B cell (primary cell): ENCODE measurements around the gene TRPV6. TPM values are rescaled to one million over a fixed set of nuclear protein-coding genes. Genes with fewer than 3 reads are reported as not detected.

Experiments used
- ATAC-seq: fragments of 200-7000 bp; cut with Tn5 transposase; one replicate; pipeline ENCODE4 v1.10.0; 2021; ENCODE audit warnings: low read depth, mild to moderate bottlenecking, moderate number of reproducible peaks, moderate library complexity
- CTCF ChIA-PET: fragments of 350-600 bp; sonication (Branson Sonifier 250); formaldehyde crosslinking; loops from one replicate; lab custom pipeline; 2021; ENCODE audit warnings: antibody characterized with exemption, inconsistent platforms; lab: Charles Lee
- POLR2A ChIA-PET: fragments of 350-600 bp; sonication (Branson Sonifier 250); formaldehyde crosslinking; loops from one replicate; lab custom pipeline; 2021; ENCODE audit warnings: antibody characterized with exemption; lab: Charles Lee
- DNase-seq: peaks from one replicate; pipeline ENCODE4 v3.0.0; 2013
- H2AFZ ChIP-seq: 2 replicates; pipeline ENCODE4 v1.6.1; 2012; ENCODE audit warnings: mild to moderate bottlenecking, low read depth, low read length; ENCODE audit not compliant: insufficient read depth, poor library complexity, severe bottlenecking
- H3K27ac ChIP-seq, 2 donors: 1 replicate in 1 of 2; 2 replicates in 1 of 2; pipeline ENCODE4 v1.5.1; 2012 to 2013; ENCODE audit warnings: low read length in 2 of 2, mild to moderate bottlenecking in 2 of 2, moderate library complexity in 1 of 2
- H3K27me3 ChIP-seq, 4 experiments: fragments of 200-600 bp in 1 of 4; sonication (generic) in 1 of 4; replicated peaks in 1 of 4; 1 replicate in 2 of 4; 2 replicates in 2 of 4; pipeline versions ENCODE4 v1.6.1 to v1.7.0; 2013 to 2016; ENCODE audit warnings: low read length in 3 of 4, mild to moderate bottlenecking in 2 of 4, mixed read lengths in 1 of 4, moderate library complexity in 1 of 4; ENCODE audit not compliant: insufficient read depth in 4 of 4, control insufficient read depth in 3 of 4; ENCODE audit errors: control extremely low read depth in 1 of 4
- H3K36me3 ChIP-seq, 2 experiments: replicated peaks in 1 of 2; 1 replicate in 1 of 2; 2 replicates in 1 of 2; pipeline versions ENCODE4 v1.6.1 to v1.7.1; 2013; ENCODE audit warnings: low read length in 1 of 2; ENCODE audit not compliant: insufficient read depth in 2 of 2, control insufficient read depth in 1 of 2; ENCODE audit errors: control extremely low read depth in 1 of 2, extremely low read depth in 1 of 2
- H3K4me1 ChIP-seq, 2 donors: fragments of 200-600 bp in 1 of 2; sonication (generic) in 1 of 2; 1 replicate in 1 of 2; 2 replicates in 1 of 2; pipeline versions ENCODE4 v1.5.1 to v1.6.1; 2013 to 2017; ENCODE audit warnings: low read length in 2 of 2; ENCODE audit not compliant: control insufficient read depth in 2 of 2, insufficient read depth in 2 of 2
- H3K4me2 ChIP-seq: replicated peaks from 2 replicates; pipeline ENCODE3; 2012; ENCODE audit warnings: mild to moderate bottlenecking, low read depth, low read length; ENCODE audit not compliant: poor library complexity, severe bottlenecking
- H3K4me3 ChIP-seq, 5 experiments: fragments of 200-600 bp in 1 of 5; sonication (generic) in 1 of 5; 1 replicate in 3 of 5; 2 replicates in 2 of 5; pipeline versions ENCODE4 v1.5.1 to v1.7.0; 2011 to 2016; ENCODE audit warnings: low read length in 4 of 5, mild to moderate bottlenecking in 4 of 5, low read depth in 2 of 5, control low read depth in 1 of 5, moderate library complexity in 1 of 5; ENCODE audit not compliant: insufficient read depth in 1 of 5; ENCODE audit errors: control extremely low read depth in 1 of 5, extremely low read depth in 1 of 5
- H3K79me2 ChIP-seq: fragments of 200-600 bp; sonication (generic); one replicate; pipeline ENCODE4 v1.6.0; 2016; ENCODE audit warnings: low read length; ENCODE audit not compliant: control insufficient read depth, insufficient read depth
- H3K9ac ChIP-seq: fragments of 200-600 bp; sonication (generic); 2 replicates; pipeline ENCODE4 v1.6.1; 2017; ENCODE audit warnings: mild to moderate bottlenecking, low read length, moderate library complexity
- H3K9me3 ChIP-seq, 3 donors: one replicate each; pipeline versions ENCODE4 v1.6.1 to v1.7.1; 2013; ENCODE audit warnings: low read length in 2 of 3; ENCODE audit not compliant: control insufficient read depth in 2 of 3, insufficient read depth in 1 of 3; ENCODE audit errors: control extremely low read depth in 1 of 3
- H4K20me1 ChIP-seq: 2 replicates; pipeline ENCODE4 v1.6.0; 2012; ENCODE audit warnings: mild to moderate bottlenecking, low read length; ENCODE audit not compliant: insufficient read depth, control insufficient read depth, poor library complexity, severe bottlenecking
- H3K27ac Mint-ChIP-seq: one replicate; pipeline ENCODE4 v1.8.0; 2021; ENCODE audit warnings: mixed read lengths
- H3K27me3 Mint-ChIP-seq: one replicate; pipeline ENCODE4 v1.8.0; 2021; ENCODE audit warnings: mixed read lengths
- H3K4me1 Mint-ChIP-seq: one replicate; pipeline ENCODE4 v1.8.0; 2021; ENCODE audit warnings: mixed read lengths
- H3K4me3 Mint-ChIP-seq: one replicate; pipeline ENCODE4 v1.8.0; 2021; ENCODE audit warnings: mixed read lengths
- H3K9me3 Mint-ChIP-seq: one replicate; pipeline ENCODE4 v1.8.0; 2022; ENCODE audit warnings: mixed read lengths; ENCODE audit not compliant: insufficient read depth
- EZH2 ChIP-seq: IDR thresholded peaks from 2 replicates; pipeline ENCODE4 v1.6.1; 2012; ENCODE audit warnings: borderline replicate concordance, low read depth, mild to moderate bottlenecking, moderate library complexity, low read length; ENCODE audit not compliant: insufficient read depth, poor library complexity, severe bottlenecking
- WGBS: methylation state at CpG from one replicate; pipeline ENCODE4 v1.1.5; 2013; ENCODE audit warnings: missing lambda C conversion rate; ENCODE audit not compliant: insufficient coverage; 5-methylcytosine and 5-hydroxymethylcytosine counted together
- intact Hi-C: fragments of 100-400 bp; cut with micrococcal nuclease; formaldehyde crosslinking; loops from one replicate; pipeline ENCODE4 v1.10.0; 2022
- polyA plus RNA-seq: library from polyadenylated mRNA; depleted of rRNA; stranded (reverse); fragments of >200 nt; gene quantifications from 2 replicates; pipeline ENCODE4 v1.2.3, GENCODE V29; 2012
- total RNA-seq, 2 donors: library from RNA; stranded (reverse); fragments of 120-200 nt in 1 of 2; gene quantifications; 1 replicate in 1 of 2; 2 replicates in 1 of 2; pipeline versions ENCODE4 v1.2.3 to v1.2.4, GENCODE V29; 2013 to 2022
- TF ChIP-seq, protein P1 (sequence below): fragments of 200-600 bp; IDR thresholded peaks from one replicate; pipeline ENCODE4 v1.8.0; 2022; ENCODE audit warnings: antibody characterized with exemption, mild to moderate bottlenecking

Gene TRPV6
- total and polyA plus RNA-seq, 2 donors (not counting 1 experiment from before 2014, with no cell fraction given) = not detected

DNA sequence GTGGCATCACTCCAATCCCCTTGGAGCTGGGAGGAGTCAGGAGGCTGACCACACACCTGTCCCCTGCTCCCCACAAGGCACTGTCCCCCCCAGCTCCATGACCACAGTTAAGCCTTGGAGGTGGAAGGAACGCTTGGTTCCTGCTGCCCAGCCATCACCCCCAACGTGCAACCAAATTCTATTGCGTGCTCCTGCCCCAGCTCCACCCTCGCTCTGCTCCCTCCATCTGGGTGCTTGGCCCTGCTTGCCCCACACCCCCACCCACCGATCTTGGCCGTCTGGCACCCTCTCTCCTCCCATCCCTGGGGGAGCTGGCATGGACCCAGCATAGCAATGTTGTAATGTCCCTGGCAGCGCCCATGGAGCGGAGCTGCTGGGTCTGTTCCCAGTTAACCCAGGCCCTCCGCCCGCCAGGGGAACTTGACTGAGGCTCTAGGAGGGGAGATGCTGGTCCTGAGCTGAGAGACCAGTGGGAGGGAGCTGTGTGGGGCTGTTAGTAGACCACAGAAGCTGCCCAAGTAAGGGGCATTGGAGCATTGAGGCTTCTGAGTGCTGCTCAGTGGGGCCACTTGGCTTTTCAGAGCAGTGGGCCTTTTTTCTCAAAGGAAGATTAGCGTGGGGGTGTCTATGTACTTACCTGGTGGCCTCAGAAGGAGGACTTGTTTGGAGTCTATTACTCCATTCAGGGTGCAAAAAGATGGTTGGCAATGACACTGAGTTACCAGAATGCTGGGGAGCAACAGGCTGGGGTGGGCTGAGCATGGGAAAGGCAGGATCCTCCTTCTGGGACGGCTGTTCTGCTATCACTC, 29.6 kb downstream of the TRPV6 start:
- POLR2A ChIA-PET = interaction anchor here (1.1 to 3.1 kb wide), 5 partner anchors 24 to 144 kb away, joined by 3 to 56 read pairs (median 24); no protein-coding TSS in a partner anchor
- peak; percentile 25 for DNase-seq

More for the DNA sequence above, 29.6 kb downstream of the TRPV6 start:
- no peak overlapping the region for H3K27ac ChIP-seq
- no peak overlapping the region for H2AFZ ChIP-seq
- no peak for TF ChIP-seq EZH2
- TF ChIP-seq, protein P1, sequence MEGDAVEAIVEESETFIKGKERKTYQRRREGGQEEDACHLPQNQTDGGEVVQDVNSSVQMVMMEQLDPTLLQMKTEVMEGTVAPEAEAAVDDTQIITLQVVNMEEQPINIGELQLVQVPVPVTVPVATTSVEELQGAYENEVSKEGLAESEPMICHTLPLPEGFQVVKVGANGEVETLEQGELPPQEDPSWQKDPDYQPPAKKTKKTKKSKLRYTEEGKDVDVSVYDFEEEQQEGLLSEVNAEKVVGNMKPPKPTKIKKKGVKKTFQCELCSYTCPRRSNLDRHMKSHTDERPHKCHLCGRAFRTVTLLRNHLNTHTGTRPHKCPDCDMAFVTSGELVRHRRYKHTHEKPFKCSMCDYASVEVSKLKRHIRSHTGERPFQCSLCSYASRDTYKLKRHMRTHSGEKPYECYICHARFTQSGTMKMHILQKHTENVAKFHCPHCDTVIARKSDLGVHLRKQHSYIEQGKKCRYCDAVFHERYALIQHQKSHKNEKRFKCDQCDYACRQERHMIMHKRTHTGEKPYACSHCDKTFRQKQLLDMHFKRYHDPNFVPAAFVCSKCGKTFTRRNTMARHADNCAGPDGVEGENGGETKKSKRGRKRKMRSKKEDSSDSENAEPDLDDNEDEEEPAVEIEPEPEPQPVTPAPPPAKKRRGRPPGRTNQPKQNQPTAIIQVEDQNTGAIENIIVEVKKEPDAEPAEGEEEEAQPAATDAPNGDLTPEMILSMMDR = no peak
- CTCF ChIA-PET = interaction anchor here (0.7 to 3.6 kb wide), 14 partner anchors 9 to 359 kb away, joined by 3 to 43 read pairs (median 10); no protein-coding TSS in a partner anchor
- peaks cover 29% of the 10 kb centered on the region for H3K4me1 Mint-ChIP-seq
- no peaks in the 10 kb centered on the region for H3K9me3 Mint-ChIP-seq
- intact Hi-C loops = loop anchor here (2.0 kb wide), 2 partner anchors 223 to 433 kb away; partner anchors contain the start of gene CASP2
- no peaks in the 10 kb centered on the region for H3K79me2 ChIP-seq
- no peaks in the 10 kb centered on the region for H3K27me3 ChIP-seq
- no peaks in the 10 kb centered on the region for H3K27me3 Mint-ChIP-seq
- H4K20me1 ChIP-seq = peaks cover 5% of the 10 kb centered on the region
- H3K9ac ChIP-seq = peak overlapping the region; percentile 95
- no peaks in the 10 kb centered on the region for H3K9me3 ChIP-seq
- peak overlapping the region; percentile 81 for H3K4me2 ChIP-seq
- H3K4me3 ChIP-seq = peak overlapping the region in 4 of 5 experiments; percentile 89 to 99 (median 92)
- H3K36me3 ChIP-seq = peaks cover 0 to 1% of the 10 kb centered on the region in 2 experiments
- peak overlapping the region; percentile 86 for H3K27ac Mint-ChIP-seq
- ATAC-seq = no peak
- 94% methylated on average over 8 of the region's 12 CpGs for WGBS
- H3K4me1 ChIP-seq = peaks cover 12 to 24% of the 10 kb centered on the region in 2 donors
- peak overlapping the region; percentile 89 for H3K4me3 Mint-ChIP-seq
